K562 (cell line): ENCODE measurements around the gene TACSTD2. TPM values are rescaled to one million over a fixed set of nuclear protein-coding genes. Genes with fewer than 3 reads are reported as not detected.
A peak's percentile ranks its signal among the peaks of the same experiment; 100 is the strongest.

Source experiments
- ATAC-seq: fragments of 200-7000 bp; cut with Tn5 transposase; 3 replicates; pipeline ENCODE4 v1.9.1; 2020; ENCODE audit warnings: moderate library complexity
- BruUV-seq: library from RNA; stranded (reverse); fragments of 400-500 nt; replicated peaks from 2 replicates; lab custom pipeline; 2021; lab: Mats Ljungman, UMichigan
- CTCF ChIA-PET: fragments of 300-600 bp; formaldehyde crosslinking; extraction: SDS; loops from one replicate; lab custom pipeline; 2021; ENCODE audit warnings: low intra/inter-chr PET ratio; lab: Yijun Ruan, JAX
- POLR2A ChIA-PET: fragments of 300-600, 350-650 bp; sonication (Branson Sonifier 250); formaldehyde crosslinking; extraction: SDS; loops from one replicate; lab custom pipeline; 2021; ENCODE audit warnings: antibody characterized with exemption, inconsistent platforms; lab: Yijun Ruan, JAX
- DNase-seq, 4 experiments: peaks; one replicate each; pipeline versions ENCODE4 v3.0.0 to v3.0.0-alpha.2; 2011 to 2018; ENCODE audit warnings: low spot score in 3 of 4, mixed read lengths in 3 of 4; ENCODE audit errors: extremely low read depth in 1 of 4
- FAIRE-seq: peaks from 2 replicates; lab custom pipeline; 2011; peaks lifted over from hg19 to GRCh38; lab: Jason Lieb, UNC
- H2AFZ ChIP-seq: 2 replicates; pipeline ENCODE4 v1.6.0; 2011; ENCODE audit warnings: low read depth, low read length, control low read depth, inconsistent platforms
- H3K27ac ChIP-seq: fragments of 200-600 bp; 3 replicates; pipeline ENCODE4 v1.8.0; 2011; ENCODE audit warnings: low read depth, mild to moderate bottlenecking, control low read depth, inconsistent platforms, low read length, moderate library complexity, mixed read lengths; ENCODE audit errors: extremely low read depth
- H3K27me3 ChIP-seq, 2 experiments: fragments of 300-600 bp in 1 of 2; 2 replicates in 1 of 2; 3 replicates in 1 of 2; pipeline versions ENCODE4 v1.6.0 to v1.8.0; 2011; ENCODE audit warnings: inconsistent platforms in 2 of 2, low read length in 2 of 2, mild to moderate bottlenecking in 1 of 2, mixed read lengths in 1 of 2, moderate library complexity in 1 of 2; ENCODE audit not compliant: control insufficient read depth in 2 of 2, insufficient read depth in 2 of 2
- H3K36me3 ChIP-seq: fragments of 300-600 bp; 3 replicates; pipeline ENCODE4 v1.8.0; 2011; ENCODE audit warnings: mild to moderate bottlenecking, low read length, inconsistent platforms; ENCODE audit not compliant: control insufficient read depth, insufficient read depth
- H3K4me1 ChIP-seq, 2 experiments: fragments of 200-600 bp in 1 of 2; replicated peaks in 1 of 2; 2 replicates in 1 of 2; 3 replicates in 1 of 2; pipeline versions ENCODE4 v1.5.1 to v1.8.0; 2011; ENCODE audit warnings: inconsistent platforms in 2 of 2, low read length in 2 of 2, mild to moderate bottlenecking in 1 of 2, mixed read lengths in 1 of 2, moderate library complexity in 1 of 2; ENCODE audit not compliant: control insufficient read depth in 2 of 2, insufficient read depth in 2 of 2
- H3K4me2 ChIP-seq: 2 replicates; pipeline ENCODE4 v1.6.1; 2011; ENCODE audit warnings: low read length, control low read depth, inconsistent platforms, mixed read lengths; ENCODE audit not compliant: insufficient read depth
- H3K4me3 ChIP-seq: fragments of 200-600 bp; sonication (generic), shearing (Covaris generic); 2 replicates; pipeline ENCODE4 v1.5.1; 2016; ENCODE audit warnings: control low read depth, inconsistent platforms
- H3K79me2 ChIP-seq: fragments of 200-600 bp; 3 replicates; pipeline ENCODE4 v1.8.0; 2011; ENCODE audit warnings: low read length, inconsistent platforms; ENCODE audit not compliant: control insufficient read depth, insufficient read depth
- H3K9ac ChIP-seq, 2 experiments: 2 replicates each; pipeline versions ENCODE4 v1.6.0 to v1.6.1; 2011; ENCODE audit warnings: low read depth in 2 of 2, low read length in 2 of 2, control low read depth in 1 of 2, inconsistent platforms in 1 of 2, mild to moderate bottlenecking in 1 of 2, mixed read lengths in 1 of 2; ENCODE audit not compliant: insufficient read depth in 1 of 2
- H3K9me1 ChIP-seq: one replicate; pipeline ENCODE4 v1.6.0; 2011; ENCODE audit warnings: inconsistent platforms, mild to moderate bottlenecking, low read length, moderate library complexity; ENCODE audit not compliant: control insufficient read depth, insufficient read depth
- H3K9me3 ChIP-seq: replicated peaks from 2 replicates; pipeline ENCODE4 v1.5.1; 2011; ENCODE audit warnings: low read depth, low read length, inconsistent platforms; ENCODE audit not compliant: control insufficient read depth, insufficient read depth
- H4K20me1 ChIP-seq: replicated peaks from 2 replicates; pipeline ENCODE4 v1.6.1; 2011; ENCODE audit warnings: low read length, inconsistent platforms, mixed read lengths; ENCODE audit not compliant: control insufficient read depth, insufficient read depth
- ATF3 ChIP-seq, 2 experiments: fragments of 450-650 bp in 1 of 2; sonication (generic) in 1 of 2; formaldehyde crosslinking in 1 of 2; IDR thresholded peaks in 1 of 2; conservative IDR thresholded peaks in 1 of 2; 2 replicates each; pipeline versions ENCODE4 v1.6.1 to v1.8.1; 2016 to 2023; ENCODE audit warnings: mild to moderate bottlenecking in 2 of 2, moderate library complexity in 2 of 2, inconsistent platforms in 1 of 2, missing genetic modification reagents in 1 of 2
- CBX2 ChIP-seq: fragments of 200-600 bp; sonication (generic); IDR thresholded peaks from one replicate; pipeline ENCODE4 v1.6.1; 2012; ENCODE audit warnings: mild to moderate bottlenecking, low read length, inconsistent platforms; ENCODE audit not compliant: insufficient read depth, poor library complexity, severe bottlenecking
- CEBPB ChIP-seq: fragments of 450-650 bp; IDR thresholded peaks from 2 replicates; pipeline ENCODE4 v1.6.1; 2016; ENCODE audit warnings: missing genetic modification characterization, missing compliant biosample characterization
- CEBPG ChIP-seq, 3 experiments: fragments of 200-800 bp in 1 of 3; sonication (Bioruptor generic) in 1 of 3; sonication (generic) in 1 of 3; formaldehyde crosslinking in 1 of 3; IDR thresholded peaks in 2 of 3; conservative IDR thresholded peaks in 1 of 3; 2 replicates each; pipeline versions ENCODE4 v1.6.1 to v1.8.0; 2016 to 2022; ENCODE audit warnings: missing compliant biosample characterization in 2 of 3, missing genetic modification characterization in 2 of 3, mild to moderate bottlenecking in 1 of 3, missing genetic modification reagents in 1 of 3
- WGBS: fragments of 100-300 bp; shearing (Covaris generic); methylation state at CpG from one replicate; pipeline ENCODE4 v1.1.6; 2016; ENCODE audit warnings: low coverage, mixed read lengths; ENCODE audit not compliant: insufficient coverage; ENCODE audit errors: missing lambda C conversion rate; 5-methylcytosine and 5-hydroxymethylcytosine counted together
- in situ Hi-C: fragments of 300-500 bp; cut with MboI; formaldehyde crosslinking; loops from 4 replicates; pipeline ENCODE4 v1.15.0; 2018; ENCODE audit warnings: inconsistent platforms, mixed read lengths
- intact Hi-C: fragments of 100-400 bp; cut with micrococcal nuclease; formaldehyde crosslinking; loops from 2 replicates; pipeline ENCODE4 v1.14.2; 2022
- polyA plus RNA-seq, 8 experiments: library from polyadenylated mRNA; depleted of rRNA in 4 of 8; stranded (reverse) in 5 of 8; unstranded in 3 of 8; fragments of >200 nt; fragmentation: Nextera tagmentation in 2 of 8; fragmentation: Illumina TruSeq in 1 of 8; extraction: Ambion mirVana in 2 of 8; extraction: Trizol in 1 of 8; gene quantifications; 2 replicates each; pipeline versions ENCODE4 v1.2.1 to v1.2.3, GENCODE V29; 2011 to 2014; ENCODE audit warnings: inconsistent platforms in 1 of 8, missing spikeins in 1 of 8
- total RNA-seq, 7 experiments: library from RNA; depleted of rRNA in 6 of 7; stranded (reverse); fragments of >200 nt in 6 of 7; fragmentation: Illumina TruSeq in 2 of 7; extraction: Trizol in 2 of 7; gene quantifications; 2 replicates each; pipeline versions ENCODE4 v1.2.1 to v1.2.3, GENCODE V29; 2011 to 2021; ENCODE audit warnings: low replicate concordance in 1 of 7

TACSTD2 gene
- total and polyA plus RNA-seq, 9 of the 15 experiments (the other 6 are each of a cell fraction or from before 2014, with no cell fraction given), result 0.04 to 0.31 TPM; not detected in 7

GRCh38 chr1:58585581-58586151 is 8.6 kb upstream of the TACSTD2 start:
- TF ChIP-seq CEBPG (CRISPR knock-in tag; IDR thresholded peaks at IDR 0.05) (0 out of 2 replicates have a peak, but pooled peaks have one; percentile 56), CEBPG (tag; conservative IDR thresholded peaks at IDR 0.05 in 1 of 2, IDR thresholded peaks at IDR 0.05 in 1 of 2) (peak; percentile 42 to 71; a peak in 2 of 4 replicates), CBX2 (no peak), ATF3 (IDR thresholded peaks at IDR 0.05) (peak; percentile 78), ATF3 (CRISPR knock-in tag; conservative IDR thresholded peaks at IDR 0.05) (no peak), CEBPB (tag) (peak; percentile 70)
- DNase-seq (no peak), FAIRE-seq (peak; percentile 29), ATAC-seq (peak; percentile 39; the same call in 2 of the 3 replicates)
- Histone ChIP-seq H2AFZ (no peak overlapping the region), H4K20me1 (no peaks in the 10 kb centered on the region; the same call in 1 of the 2 replicates), H3K27ac (no peak overlapping the region), H3K4me1 (peaks cover 0 to 12% of the 10 kb centered on the region in 2 experiments; a peak in 2 of 5 replicates), H3K4me3 (no peak overlapping the region), H3K9ac (no peak overlapping the region), H3K9me3 (no peaks in the 10 kb centered on the region), H3K79me2 (no peaks in the 10 kb centered on the region), H3K9me1 (no peaks in the 10 kb centered on the region), H3K27me3 (peaks cover 3 to 4% of the 10 kb centered on the region in 2 experiments; a peak in 1 of 5 replicates), H3K4me2 (no peak overlapping the region), H3K36me3 (no peaks in the 10 kb centered on the region)
- CTCF ChIA-PET, result no interaction called here
- BruUV-seq, result no TSS peak
- POLR2A ChIA-PET, result no interaction called here
- in situ Hi-C loops, result no loop called here
- intact Hi-C loops, result no loop called here
- WGBS, result 17% methylated on average over 3 of the region's 3 CpGs
